ENCODE results near the gene XRCC1. TPM values are rescaled to one million over a fixed set of nuclear protein-coding genes. Genes with fewer than 3 reads are reported as not detected.
A peak's percentile ranks its signal among the peaks of the same experiment; 100 is the strongest.

The XRCC1 gene, protein sequence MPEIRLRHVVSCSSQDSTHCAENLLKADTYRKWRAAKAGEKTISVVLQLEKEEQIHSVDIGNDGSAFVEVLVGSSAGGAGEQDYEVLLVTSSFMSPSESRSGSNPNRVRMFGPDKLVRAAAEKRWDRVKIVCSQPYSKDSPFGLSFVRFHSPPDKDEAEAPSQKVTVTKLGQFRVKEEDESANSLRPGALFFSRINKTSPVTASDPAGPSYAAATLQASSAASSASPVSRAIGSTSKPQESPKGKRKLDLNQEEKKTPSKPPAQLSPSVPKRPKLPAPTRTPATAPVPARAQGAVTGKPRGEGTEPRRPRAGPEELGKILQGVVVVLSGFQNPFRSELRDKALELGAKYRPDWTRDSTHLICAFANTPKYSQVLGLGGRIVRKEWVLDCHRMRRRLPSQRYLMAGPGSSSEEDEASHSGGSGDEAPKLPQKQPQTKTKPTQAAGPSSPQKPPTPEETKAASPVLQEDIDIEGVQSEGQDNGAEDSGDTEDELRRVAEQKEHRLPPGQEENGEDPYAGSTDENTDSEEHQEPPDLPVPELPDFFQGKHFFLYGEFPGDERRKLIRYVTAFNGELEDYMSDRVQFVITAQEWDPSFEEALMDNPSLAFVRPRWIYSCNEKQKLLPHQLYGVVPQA
- total RNA-seq (2014; rRNA removed; shearing (Covaris generic)), result 28.7 and 35.9 TPM in 2 replicates
- 27.2 and 33.7 TPM in 2 replicates for total RNA-seq (2022)
- percentile 58 among the genes with signal in this experiment for Bru-seq, nascent RNA
- BruChase-seq, experiment 1, labeled RNA remaining after a 6-hour chase, result percentile 65 among the genes with signal in this experiment
- BruChase-seq, experiment 2, labeled RNA remaining after a 2-hour chase, result percentile 61 among the genes with signal in this experiment
- long read RNA-seq, transcript XRCC1-201 (17 exons, 2,802 nt), result major isoform, 15 of 35 reads
- long read RNA-seq, partial matches to known transcripts, result 10 of 35 reads
- long read RNA-seq, other reads (novel, unspliced or antisense), result 9 of 35 reads

DNA sequence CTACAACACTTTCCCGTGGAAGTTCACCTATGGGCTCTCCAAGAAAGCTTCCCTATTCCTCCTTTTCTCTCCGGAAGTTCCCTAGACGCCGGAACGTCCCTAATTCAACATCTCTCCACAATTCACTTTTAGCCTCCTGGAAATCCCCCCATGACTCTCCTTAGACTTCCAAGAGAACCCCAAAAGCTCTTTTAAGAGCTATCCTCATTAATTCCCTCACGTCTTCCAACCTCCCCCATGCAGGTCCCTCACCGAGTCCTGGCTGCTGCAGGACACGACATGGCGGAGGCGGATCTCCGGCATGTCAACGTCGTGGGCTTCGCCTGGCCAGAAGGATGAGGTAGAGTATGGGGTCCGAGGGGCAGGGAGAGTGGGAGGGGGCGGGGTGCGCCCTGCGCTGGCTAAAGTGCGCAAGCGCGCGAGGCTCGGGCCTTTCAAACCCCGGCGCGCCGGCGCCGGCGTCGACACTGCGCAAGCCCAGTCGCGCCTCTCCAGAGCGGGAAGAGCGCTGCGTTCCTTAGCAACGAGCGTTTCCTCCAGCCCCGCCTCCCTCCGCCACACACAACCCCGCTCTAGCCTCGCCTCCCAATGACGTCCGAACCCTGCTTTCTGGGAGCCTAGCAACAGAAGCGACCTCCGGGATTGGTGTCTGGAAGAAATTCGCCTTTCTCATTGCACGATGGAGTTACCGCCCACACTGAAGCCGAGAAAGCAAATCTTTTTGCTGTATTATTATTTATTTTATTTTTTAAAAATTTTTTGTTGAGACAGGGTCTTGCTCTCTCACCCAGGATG lies at the start of gene XRCC1, which contains the start of gene PINLYP:
TSS of gene XRCC1 (minus strand) at position 372 of the 795 bp plus-strand sequence. CDS start at position 303, 69 bp downstream.
TSS of gene PINLYP (plus strand) at position 646 of the 795 bp plus-strand sequence. CDS start 1,391 bp downstream, outside the sequence.
- Histone ChIP-seq H3K4me3 (ENCODE audit: low read depth, low read length, poor library complexity, severe bottlenecking) (peak within 1 kb of the TSS; percentile 89), H4K20me1 (ENCODE audit: insufficient read depth, low read length) (no peaks in the 10 kb centered on the region), H3K4me2 (ENCODE audit: low read length) (peak within 1 kb of the TSS; percentile 96), H3K27ac (ENCODE audit: low read depth, low read length, poor library complexity, severe bottlenecking) (peak within 1 kb of the TSS; percentile 37), H3K9me3 (ENCODE audit: low read length) (no peaks in the 10 kb centered on the region), H3K4me1 (ENCODE audit: insufficient read depth, low read length, poor library complexity, severe bottlenecking) (peaks cover 15% of the 10 kb centered on the region), H2AFZ (ENCODE audit: low read length) (peak within 1 kb of the TSS; percentile 96), H3K79me2 (ENCODE audit: insufficient read depth, low read depth, low read length) (peaks cover 11% of the 10 kb centered on the region; the same call in 1 of the 2 replicates), H3K9me2 (ENCODE audit: insufficient read depth, low read length) (no peaks in the 10 kb centered on the region), H3K36me3 (ENCODE audit: insufficient read depth, low read length) (peaks cover 10% of the 10 kb centered on the region)
- ChIA-PET POLR2A (interaction anchor here (0.7 to 1.3 kb wide), 6 partner anchors 9 to 201 kb away, joined by 3 to 8 read pairs (median 3); partner anchors contain the start of genes IRGQ and ZNF576), CTCF (ENCODE audit: unreplicated experiment) (no interaction called here)
- TF ChIP-seq, protein P1, sequence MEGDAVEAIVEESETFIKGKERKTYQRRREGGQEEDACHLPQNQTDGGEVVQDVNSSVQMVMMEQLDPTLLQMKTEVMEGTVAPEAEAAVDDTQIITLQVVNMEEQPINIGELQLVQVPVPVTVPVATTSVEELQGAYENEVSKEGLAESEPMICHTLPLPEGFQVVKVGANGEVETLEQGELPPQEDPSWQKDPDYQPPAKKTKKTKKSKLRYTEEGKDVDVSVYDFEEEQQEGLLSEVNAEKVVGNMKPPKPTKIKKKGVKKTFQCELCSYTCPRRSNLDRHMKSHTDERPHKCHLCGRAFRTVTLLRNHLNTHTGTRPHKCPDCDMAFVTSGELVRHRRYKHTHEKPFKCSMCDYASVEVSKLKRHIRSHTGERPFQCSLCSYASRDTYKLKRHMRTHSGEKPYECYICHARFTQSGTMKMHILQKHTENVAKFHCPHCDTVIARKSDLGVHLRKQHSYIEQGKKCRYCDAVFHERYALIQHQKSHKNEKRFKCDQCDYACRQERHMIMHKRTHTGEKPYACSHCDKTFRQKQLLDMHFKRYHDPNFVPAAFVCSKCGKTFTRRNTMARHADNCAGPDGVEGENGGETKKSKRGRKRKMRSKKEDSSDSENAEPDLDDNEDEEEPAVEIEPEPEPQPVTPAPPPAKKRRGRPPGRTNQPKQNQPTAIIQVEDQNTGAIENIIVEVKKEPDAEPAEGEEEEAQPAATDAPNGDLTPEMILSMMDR (conservative IDR thresholded peaks at IDR 0.05; ENCODE audit: low read length), result no peak
- TF ChIP-seq EZH2phosphoT487 (IDR thresholded peaks at IDR 0.05; ENCODE audit: borderline replicate concordance, low read depth, low read length), result no peak
- intact Hi-C loops (cut with micrococcal nuclease; ENCODE audit: unreplicated experiment), result loop anchor here (1.0 kb wide), 1 partner anchor 21 kb away; the partner anchor contains the start of genes IRGQ and ZNF576
- no TSS peak for BruUV-seq (replicated peaks)
- peak; percentile 98 for DNase-seq (ENCODE audit: low spot score)

DNA sequence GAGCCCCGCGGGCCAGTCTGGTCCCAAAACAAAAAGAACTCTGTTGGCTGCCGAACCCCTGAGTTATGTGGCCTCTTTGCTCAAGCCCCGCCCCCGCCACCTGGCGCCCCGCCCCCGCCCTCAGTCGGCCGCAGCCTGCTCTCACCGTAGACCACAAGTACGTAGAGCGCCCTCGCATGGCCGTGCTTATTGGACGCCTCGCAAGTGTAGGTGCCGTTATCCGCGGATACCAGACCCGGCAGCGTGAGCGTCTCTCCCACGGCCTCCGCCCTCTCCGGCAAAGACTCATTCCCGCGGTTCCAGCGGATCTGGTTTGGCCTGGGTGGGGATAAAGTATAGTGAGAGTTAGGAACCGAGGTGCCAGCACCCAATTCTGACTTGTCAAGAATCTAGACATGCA lies 49.6 kb upstream of the XRCC1 start:
- POLR2A ChIA-PET, result no interaction called here
- no TSS peak for BruUV-seq (replicated peaks)
- Histone ChIP-seq H3K9me2 (ENCODE audit: insufficient read depth, low read length) (no peaks in the 10 kb centered on the region), H3K9me3 (ENCODE audit: low read length) (no peaks in the 10 kb centered on the region), H4K20me1 (ENCODE audit: insufficient read depth, low read length) (no peaks in the 10 kb centered on the region), H2AFZ (ENCODE audit: low read length) (no peak overlapping the region), H3K4me1 (ENCODE audit: insufficient read depth, low read length, poor library complexity, severe bottlenecking) (peaks cover 12% of the 10 kb centered on the region), H3K4me3 (ENCODE audit: low read depth, low read length, poor library complexity, severe bottlenecking) (no peak overlapping the region), H3K27ac (ENCODE audit: low read depth, low read length, poor library complexity, severe bottlenecking) (no peak overlapping the region), H3K79me2 (ENCODE audit: insufficient read depth, low read depth, low read length) (peaks cover 8% of the 10 kb centered on the region; the same call in 1 of the 2 replicates), H3K4me2 (ENCODE audit: low read length) (peak overlapping the region; percentile 16; the same call in 1 of the 2 replicates), H3K36me3 (ENCODE audit: insufficient read depth, low read length) (no peaks in the 10 kb centered on the region)
- peak; percentile 92 for DNase-seq (ENCODE audit: low spot score)
- no peak for TF ChIP-seq EZH2phosphoT487 (IDR thresholded peaks at IDR 0.05; ENCODE audit: borderline replicate concordance, low read depth, low read length)
- TF ChIP-seq, protein P1 (conservative IDR thresholded peaks at IDR 0.05; ENCODE audit: low read length), result peak; percentile 69
- intact Hi-C loops (cut with micrococcal nuclease; ENCODE audit: unreplicated experiment), result no loop called here
- CTCF ChIA-PET (ENCODE audit: unreplicated experiment), result no interaction called here

Data from OCI-LY7 (cell line).